Ammon's horn (tissue), 1 donor: ENCODE data around the gene TATDN3.
"Not testable (repeated sequence)": the region's sequence is repeated elsewhere in the genome, so short reads cannot be mapped to it uniquely, and the experiment has no call there.

ENCODE experiments used
- DNase-seq: peaks from one replicate; pipeline ENCODE4 v3.0.0-alpha.2; 2016; ENCODE audit warnings: low spot score

The TATDN3 gene, protein sequence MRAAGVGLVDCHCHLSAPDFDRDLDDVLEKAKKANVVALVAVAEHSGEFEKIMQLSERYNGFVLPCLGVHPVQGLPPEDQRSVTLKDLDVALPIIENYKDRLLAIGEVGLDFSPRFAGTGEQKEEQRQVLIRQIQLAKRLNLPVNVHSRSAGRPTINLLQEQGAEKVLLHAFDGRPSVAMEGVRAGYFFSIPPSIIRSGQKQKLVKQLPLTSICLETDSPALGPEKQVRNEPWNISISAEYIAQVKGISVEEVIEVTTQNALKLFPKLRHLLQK

DNA sequence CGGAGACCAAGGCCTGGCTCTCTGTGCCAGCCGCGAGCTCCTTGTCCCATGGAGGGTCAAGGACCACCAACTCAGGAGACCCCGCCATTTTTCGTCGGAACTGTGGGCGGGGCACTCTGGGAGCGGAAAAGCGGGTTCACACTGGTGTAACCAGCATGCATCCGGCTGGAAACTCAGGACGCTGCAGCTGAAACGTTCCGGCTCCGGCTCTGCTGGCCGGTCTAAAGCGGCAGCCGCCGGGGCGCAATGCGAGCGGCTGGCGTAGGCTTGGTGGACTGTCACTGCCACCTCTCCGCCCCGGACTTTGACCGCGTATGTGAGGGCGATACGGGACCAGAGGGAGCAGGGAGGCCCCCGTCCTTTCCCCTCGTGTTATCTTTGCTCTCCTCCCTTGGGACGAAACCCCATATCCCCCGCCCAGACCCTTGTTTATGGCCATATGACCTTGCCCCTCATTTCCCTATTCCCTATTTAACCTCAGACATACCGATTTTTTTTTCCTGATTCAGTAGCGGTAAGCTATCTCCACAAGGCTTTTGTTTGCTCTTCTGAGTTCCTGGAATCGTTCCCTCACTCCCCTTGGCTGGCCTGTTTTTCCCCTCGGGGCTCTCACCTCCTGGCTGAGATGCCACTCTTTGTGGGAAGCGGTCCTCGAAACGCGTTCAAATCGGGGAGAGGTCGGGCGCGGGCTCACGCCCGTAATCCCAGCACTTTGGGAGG lies at the start of gene TATDN3, which contains the start of gene NSL1:
TATDN3 (plus strand) TSS at position 219 of the 720 bp plus-strand sequence; CDS start at position 247, 28 bp downstream.
NSL1 (minus strand) TSS at position 102 of the 720 bp plus-strand sequence; CDS start at position 88, 14 bp downstream.
- DNase-seq: peak; percentile 89

DNA sequence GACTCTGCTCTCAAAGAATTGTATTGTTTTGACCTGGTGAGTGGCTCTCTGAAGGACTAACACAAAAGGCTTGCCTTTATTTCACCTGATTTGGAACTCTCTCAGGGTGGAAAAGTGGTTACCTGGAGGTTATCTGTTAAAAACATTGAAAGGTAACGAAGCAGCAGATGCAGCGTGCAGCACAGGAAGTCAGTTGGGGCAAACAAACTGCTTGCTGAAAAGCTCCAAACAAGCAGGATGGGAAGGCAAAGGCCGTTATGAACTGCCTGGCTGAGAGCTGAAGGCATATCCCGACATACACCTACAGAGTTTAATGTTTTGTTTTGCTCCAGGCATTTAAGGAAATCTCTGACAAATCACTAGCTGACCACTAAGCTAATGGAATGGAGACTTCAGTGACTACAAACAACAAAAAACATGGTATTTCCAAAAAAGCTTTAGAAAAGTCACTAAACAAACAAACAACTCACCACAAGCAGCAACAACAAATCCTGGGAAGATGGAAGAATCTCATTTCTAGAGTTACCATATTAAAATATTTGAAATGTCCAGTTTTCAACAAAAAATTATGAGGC lies 47.7 kb upstream of the TATDN3 start:
- DNase-seq: no peak

DNA sequence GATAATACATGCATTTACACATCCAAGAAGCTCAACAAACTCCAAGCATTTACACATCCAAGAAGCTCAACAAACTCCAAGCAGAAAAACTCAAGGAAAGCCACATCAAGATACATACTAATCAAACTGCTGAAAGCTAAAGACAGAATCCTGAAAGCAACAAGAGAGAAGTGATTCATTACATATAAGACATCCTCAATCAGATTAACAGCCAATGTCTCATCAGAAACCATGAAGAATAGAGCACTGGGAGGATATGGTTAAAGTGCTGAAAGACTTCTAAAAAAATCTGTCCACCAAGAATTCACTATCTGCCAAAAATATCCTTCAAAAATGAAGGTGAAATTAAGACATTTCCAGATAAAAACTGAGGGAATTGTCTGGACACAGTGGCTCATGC lies 46.4 kb upstream of the TATDN3 start:
- DNase-seq: no peak

DNA sequence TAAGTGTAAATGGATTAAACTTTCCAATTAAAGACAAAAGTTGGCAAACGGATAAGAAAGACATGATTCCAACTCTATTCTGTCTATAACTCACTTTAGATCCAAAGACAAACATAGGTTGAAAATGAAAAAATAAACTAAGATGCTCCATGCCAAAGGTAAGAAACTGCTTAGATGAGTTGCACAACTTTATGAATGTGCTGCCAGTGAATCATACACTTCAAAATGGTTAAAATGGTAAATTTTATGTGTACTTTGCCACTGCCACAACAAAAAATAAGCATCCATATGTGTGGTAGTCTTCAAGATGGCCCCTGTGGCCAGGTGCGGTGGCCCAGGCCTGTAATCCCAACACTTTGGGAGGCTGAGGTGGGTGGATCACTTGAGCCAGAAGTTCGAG lies 45.1 kb upstream of the TATDN3 start:
- no peak for DNase-seq

DNA sequence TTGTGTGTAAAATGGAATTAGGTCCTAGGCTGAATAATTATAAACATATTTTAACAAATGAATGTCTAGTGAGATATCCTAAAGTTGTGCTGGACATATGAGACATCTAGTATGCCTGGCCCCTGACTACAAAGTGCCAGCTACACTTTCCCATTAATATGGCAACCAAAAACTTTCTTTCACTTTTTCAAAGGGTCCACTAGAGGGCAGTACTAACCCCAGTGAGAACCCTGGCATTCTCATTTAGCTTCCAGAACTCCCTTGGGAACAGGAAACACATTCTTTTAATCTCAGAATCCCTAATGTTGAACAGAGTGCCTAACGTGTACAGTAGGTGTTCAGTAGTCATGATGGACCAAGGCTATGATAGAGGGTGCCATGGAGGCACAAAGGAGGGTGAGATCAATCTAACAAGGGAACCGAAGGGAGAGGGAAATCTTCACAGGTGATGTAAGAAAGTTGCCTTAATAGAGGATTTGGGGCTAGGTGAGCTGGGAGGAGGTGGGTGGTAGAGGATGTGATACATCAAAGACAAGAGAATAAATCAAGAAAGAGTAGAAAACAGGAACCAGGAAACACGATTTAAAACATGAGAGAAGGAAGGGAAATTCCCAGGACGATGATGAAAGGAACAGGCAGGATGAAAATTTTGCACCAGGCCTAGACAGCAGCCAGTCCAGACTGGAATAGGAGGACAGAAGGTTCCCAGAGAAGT lies 41.7 kb upstream of the TATDN3 start:
- peak; percentile 43 for DNase-seq

DNA sequence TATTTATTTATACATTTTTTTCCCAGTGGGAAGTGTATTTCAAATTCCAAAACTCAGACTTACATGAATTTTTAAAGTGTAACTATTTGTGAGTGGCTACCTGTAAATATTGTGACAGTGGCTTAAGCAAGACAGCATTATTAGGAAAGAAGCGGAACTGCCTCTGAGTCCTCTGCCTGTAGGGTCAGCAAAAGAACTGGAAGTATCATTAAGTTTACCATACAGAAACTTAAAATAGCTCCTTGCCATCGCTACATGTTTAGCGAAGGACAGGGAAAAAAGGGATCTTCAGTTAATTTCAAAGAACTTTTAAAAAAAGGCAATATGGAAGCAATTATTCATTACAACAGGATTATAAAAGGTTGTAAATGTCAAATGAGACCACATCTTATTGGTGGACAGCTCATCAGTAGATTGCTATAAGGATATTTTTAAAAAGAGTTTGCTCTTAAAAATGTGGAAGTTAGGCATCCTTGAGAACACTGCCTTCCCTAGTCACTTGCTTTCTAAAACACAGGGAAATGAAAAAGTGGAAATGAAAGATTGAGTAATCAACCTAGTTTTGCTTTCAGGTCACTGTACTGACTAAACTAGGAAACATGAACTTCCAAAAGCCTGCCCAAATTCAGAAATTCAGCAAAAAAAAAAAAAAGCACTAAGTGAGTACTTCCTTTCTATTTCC lies 39.3 kb upstream of the TATDN3 start:
- peak; percentile 35 for DNase-seq

DNA sequence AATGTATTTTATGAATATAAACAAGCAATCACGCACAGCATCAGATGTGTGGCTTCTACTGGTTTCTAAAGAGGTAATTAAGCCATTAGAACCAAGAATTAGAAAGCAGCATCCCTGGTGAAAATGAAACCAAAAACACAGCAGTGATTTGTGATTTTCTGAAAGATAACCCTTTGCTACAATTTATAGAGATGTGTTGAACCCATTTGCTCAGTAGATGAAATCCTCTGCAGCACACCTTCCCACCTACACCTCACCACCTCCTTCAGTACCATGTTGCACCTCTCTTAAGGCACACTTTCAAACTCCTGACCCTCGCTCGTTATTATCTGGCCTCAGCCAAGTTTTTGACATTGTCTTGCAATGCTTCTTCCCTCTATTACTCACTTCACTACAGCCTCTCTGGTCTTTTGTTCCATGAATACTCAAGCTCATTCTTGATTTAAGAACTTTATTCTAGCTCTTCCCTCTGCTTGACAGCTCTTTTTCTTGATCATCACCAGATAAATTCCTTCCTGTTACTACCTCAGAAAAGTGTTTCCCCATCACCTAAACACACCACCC lies 38.7 kb upstream of the TATDN3 start:
- DNase-seq: no peak

DNA sequence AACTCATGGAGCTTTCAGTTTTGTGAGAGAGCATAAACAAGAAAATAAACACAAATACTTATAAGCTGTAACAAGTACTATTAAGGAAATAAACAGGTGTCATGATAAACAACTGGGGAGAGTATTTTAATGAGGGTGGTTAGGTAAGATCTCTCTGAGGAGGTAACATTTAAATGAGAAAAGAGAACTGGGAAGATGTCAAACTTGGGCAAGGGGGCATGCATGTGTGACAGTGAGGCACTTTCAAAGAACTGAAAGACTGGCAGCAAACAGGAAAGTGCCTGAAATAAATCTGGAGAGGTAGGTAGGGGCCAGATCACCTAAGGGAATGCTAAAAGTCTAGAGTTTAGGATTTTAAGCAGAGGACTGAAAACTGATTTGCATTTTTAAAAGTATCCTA lies 37.9 kb upstream of the TATDN3 start:
- no peak for DNase-seq

DNA sequence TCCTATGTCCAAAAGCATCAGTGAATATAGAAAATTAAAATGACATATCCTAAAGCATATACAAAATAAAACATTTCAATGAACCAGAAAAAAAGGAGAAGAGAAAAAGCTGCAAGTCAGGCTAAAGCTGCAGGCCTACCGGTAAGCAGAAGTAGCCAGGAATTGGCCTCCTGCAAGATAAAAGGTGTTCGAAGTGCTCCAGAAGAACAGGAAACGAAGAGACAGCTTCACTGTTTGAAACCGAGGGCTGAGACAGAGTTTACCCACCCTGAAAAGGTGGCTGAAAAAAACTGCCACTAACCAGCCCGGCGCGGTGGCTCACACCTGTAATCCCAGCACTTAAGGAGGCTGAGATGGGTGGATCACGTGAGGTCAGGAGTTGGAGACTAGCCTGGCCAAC lies 37.5 kb upstream of the TATDN3 start:
- no peak for DNase-seq

DNA sequence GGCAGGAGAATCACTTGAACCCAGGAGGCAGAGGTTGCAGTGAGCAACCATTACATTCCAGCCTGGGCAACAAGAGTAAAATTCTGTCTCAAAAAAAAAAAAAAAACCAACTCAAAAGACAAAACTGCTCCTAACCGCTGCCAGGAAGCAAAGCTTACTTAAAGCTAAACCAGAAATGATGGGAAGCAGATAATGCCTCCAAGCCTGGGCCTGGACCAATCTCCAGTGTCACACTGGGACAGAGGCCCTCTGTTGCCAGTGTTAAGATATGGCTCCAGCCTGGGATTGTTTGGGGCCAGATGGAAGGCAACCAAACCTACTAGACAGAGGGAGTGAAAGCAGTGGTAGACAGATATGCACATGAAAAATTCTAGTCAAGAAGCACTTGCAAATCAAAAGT lies 37.0 kb upstream of the TATDN3 start:
- peak; percentile 78 for DNase-seq

DNA sequence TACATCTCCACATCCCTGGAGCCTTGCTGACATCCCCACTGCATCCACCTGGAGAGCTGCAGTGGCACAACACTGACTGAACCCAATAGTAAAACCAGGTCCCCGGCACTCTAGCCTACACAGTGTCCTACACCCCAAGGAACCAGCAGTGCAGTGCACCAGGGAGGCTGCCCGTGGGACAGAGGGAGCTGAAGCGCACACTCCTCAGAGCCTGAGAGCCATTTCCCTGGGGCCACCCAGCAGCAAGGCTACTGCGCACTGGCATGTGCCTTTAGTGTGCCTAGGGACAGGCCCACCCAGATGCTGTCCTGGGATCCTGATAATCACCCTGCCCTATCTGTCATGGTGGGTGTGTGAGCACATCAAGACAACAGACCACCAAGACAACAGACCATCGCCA lies 32.0 kb upstream of the TATDN3 start:
- DNase-seq: no peak

DNA sequence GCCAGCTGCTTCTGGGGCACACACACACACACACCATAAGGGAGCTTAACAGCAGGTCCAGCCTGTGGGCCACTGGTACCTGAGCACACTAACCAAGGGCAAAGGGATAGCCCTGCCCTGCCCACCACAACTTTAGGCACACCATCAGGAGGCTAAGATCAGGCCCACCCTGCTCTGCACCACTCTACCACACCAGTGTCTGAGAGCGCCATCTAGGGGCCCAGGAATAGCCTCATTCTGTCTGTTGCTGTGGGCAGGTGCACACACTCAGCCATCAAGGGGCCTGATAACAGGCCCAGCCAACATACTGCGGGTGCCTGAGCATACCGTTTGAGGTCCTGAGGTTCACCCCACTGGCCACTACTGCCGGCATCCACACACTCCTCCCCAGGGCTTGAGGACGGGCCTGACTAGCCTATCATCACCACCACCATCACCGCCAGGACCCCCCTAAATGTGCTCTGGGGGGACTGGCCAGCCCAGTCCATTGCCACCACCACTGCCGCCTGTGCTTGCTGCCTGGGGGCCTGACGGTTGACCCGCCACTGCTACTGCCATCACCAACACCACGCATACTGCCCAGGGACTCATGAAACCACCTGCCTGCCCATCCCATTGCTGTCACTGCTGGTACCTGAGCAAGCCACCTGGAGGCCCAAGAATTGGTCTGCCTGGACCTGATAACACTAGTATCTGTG lies 31.4 kb upstream of the TATDN3 start:
- no peak for DNase-seq

DNA sequence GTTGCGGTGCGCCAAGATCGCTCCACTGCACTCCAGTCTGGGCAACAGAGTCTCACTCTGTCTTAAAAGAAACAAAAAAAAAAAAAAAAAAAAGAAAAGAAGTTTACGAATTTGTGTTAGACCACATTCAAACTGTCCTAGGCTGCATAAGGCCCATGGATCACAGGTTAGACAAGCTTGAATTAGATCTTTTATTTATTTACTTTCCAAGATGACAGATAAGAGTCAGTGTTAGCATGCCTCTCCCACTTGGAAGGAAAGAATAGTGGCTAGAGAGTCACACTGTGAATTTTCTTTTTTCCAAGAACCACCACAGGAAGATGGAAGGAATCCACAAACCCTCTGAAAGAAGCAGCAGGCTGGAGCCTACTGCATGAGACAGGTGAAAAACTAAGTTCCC lies 29.5 kb upstream of the TATDN3 start:
- no peak for DNase-seq

DNA sequence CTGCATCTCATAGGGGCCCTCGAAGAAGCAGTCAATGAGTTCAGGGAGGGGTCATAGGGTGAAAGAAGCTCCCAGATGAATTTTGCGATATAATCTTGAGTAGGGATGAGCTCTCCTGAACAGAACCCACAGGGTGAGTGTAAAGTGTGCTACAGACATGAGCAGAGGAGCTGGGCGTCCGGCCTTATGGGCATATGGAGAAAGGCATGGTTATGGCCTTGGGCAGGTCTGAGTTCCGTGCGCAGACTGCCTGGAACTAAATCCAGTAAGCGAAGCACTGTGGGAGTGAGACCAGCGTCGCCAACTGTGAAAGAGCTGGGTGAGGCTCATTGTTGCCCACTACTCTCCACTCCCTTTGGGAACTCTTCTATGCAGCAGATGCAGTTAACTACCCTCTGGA lies 28.9 kb upstream of the TATDN3 start:
- DNase-seq: no peak

DNA sequence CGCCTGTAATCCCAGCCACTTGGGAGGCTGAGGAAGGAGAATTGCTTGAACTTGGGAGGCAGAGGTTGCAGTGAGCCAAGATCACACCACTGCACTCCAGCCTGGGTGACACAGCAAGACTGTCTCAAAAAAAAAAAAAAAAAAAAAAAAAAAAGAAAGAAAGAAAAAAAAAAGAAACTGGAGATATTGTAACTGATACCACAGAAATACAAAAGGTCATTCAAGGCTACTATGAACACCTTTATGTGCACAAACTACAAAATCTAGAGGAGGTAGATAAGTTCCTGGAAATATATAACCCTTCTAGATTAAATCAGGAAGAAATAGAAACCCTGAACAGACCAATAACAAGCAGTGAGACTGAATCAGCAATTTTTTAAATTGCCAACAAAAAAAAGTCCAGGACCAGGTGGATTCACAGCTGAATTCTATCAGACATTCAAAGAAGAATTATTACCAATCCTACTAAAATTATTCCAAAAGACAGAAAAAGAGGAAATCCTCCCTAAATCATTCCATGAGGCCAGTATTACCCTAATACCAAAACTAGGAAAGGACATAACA lies 26.9 kb upstream of the TATDN3 start:
- DNase-seq: not testable (repeated sequence)

DNA sequence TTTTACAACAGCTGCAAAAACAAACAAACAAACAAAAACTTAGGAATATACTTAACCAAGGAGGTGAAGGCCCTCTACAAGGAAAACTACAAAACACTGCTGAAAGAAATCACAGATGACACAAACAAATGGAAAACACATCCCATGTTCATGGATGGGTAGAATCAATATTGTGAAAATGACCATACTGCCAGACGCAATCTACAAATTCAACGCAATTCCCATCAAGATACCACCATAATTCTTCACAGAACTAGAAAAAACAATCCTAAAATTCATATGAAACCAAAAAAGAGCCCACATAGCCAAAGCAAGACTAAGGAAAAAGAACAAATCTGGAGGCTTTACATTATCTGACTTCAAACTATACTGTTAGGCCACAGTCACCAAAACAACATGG lies 24.9 kb upstream of the TATDN3 start:
- DNase-seq: not testable (repeated sequence)

DNA sequence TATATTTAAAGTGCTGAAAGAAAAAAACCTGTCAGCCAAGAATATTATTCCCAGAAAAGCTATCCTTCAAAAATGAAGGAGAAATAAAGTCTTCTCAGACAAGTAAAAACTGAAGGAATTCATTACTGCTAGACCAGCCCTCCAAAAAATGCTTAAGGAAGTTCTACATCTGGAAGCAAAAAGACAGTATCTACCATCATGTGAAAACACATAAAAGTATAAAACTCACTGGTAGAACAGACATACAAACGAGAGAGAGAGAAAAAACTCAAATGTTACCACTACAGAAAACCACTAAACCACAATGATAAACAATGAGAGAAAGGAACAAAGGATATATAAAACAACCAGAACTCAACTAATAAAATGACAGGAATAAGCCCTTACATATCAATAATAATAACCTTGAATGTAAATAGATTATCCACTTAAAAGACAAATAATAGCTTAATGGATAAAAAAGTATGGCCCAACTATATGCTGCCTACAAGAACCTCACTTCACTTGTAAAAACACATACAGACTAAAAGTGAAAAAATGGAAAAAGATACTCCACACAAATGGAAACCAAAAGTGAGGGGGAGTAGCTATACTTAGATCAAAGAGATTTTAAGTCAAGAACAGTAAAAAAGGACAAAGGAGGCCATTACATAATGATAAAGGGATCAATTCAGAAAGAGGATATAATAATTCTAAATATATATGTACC lies 22.1 kb upstream of the TATDN3 start:
- no peak for DNase-seq

DNA sequence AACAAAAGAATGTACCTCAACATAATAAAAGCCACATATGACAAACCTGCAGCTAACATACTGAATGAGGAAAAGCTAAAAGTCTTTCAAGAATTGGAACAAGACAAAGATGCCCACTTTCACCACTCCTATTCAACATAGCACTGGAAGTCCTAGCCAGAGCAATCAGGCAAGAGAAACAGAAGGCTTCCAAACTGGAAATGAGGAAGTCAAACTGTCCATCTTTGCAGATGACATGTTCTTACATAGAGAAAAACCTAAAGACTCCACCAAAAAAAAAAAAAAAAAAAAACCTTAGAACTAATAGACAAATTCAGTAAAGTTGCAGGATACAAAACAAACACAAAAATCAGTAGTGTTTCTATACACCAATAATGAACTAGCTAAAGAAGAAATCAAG lies 20.4 kb upstream of the TATDN3 start:
- DNase-seq: no peak

DNA sequence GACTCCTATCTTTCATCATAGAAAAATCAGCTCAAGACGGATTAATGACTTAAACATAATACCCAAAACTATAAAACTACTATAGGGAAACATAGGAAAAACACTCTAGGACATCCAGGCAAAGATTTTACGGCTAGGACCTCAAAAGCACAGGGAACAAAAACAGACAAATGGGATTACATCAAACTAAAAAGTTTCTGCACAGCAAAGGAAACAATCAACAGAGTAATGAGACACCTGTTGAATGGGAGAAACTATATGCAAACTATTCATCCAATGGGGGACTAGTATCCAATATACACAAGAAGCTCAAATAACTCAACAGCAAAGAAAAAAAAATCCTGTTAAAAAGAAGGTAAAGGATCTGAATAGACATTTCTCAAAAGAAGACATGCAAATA lies 18.7 kb upstream of the TATDN3 start:
- DNase-seq: no peak

DNA sequence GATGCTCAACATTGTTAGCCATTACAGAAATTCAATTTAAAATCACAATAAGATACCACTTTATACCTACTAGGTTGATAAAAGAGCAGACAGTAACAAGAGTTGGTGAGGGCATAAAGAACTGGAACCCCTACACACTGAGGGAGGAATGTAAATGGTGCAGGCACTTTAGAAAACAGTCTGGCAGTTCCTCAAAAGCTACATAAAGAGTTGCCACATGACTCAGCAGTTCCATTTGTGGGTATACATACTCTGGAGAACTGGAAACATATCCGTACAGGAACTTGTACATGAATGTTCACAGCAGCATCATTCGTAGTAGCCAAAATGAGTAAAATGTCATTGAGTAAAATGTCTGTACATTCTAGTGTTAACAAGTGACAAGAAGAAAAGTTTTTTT lies 17.1 kb upstream of the TATDN3 start:
- DNase-seq: peak; percentile 41
